Endothelial cell of umbilical vein (primary cell): ENCODE data around the gene GCNT1. TPM values are rescaled to one million over a fixed set of nuclear protein-coding genes. Genes with fewer than 3 reads are reported as not detected.

Experiments
- BruUV-seq: library from RNA; stranded (reverse); fragments of 400-500 nt; replicated peaks from 2 replicates; lab custom pipeline; 2021; lab: Mats Ljungman, UMichigan
- CTCF ChIA-PET: fragments of 300-600, 350-600 bp; sonication (Branson Sonifier 250); formaldehyde crosslinking; loops from one replicate; lab custom pipeline; 2021; ENCODE audit warnings: antibody characterized with exemption, inconsistent platforms; lab: Charles Lee
- POLR2A ChIA-PET: fragments of 300-600, 350-600 bp; sonication (Branson Sonifier 250); formaldehyde crosslinking; loops from one replicate; lab custom pipeline; 2021; ENCODE audit warnings: antibody characterized with exemption, inconsistent platforms; lab: Charles Lee
- DNase-seq: peaks from one replicate; pipeline ENCODE4 v3.0.0-alpha.2; 2011; ENCODE audit warnings: low read depth, low spot score
- FAIRE-seq: peaks from 2 replicates; lab custom pipeline; 2011; peaks lifted over from hg19 to GRCh38; lab: Jason Lieb, UNC
- H2AFZ ChIP-seq: 2 replicates; pipeline ENCODE4 v1.6.0; 2012; ENCODE audit warnings: low read depth, low read length, control low read depth, inconsistent platforms
- H3K27ac ChIP-seq: 2 replicates; pipeline ENCODE4 v1.5.1; 2011; ENCODE audit warnings: low read depth, mild to moderate bottlenecking, control low read depth, low read length, moderate library complexity; ENCODE audit not compliant: insufficient read depth
- H3K27me3 ChIP-seq, 2 experiments: 2 replicates each; pipeline versions ENCODE4 v1.6.0 to v1.6.1; 2011; ENCODE audit warnings: low read length in 2 of 2, mixed read lengths in 1 of 2; ENCODE audit not compliant: control insufficient read depth in 2 of 2, insufficient read depth in 2 of 2
- H3K36me3 ChIP-seq, 2 experiments: 2 replicates in 1 of 2; 3 replicates in 1 of 2; pipeline ENCODE4 v1.5.1; 2011; ENCODE audit warnings: low read length in 2 of 2, mild to moderate bottlenecking in 1 of 2, moderate library complexity in 1 of 2; ENCODE audit not compliant: control insufficient read depth in 2 of 2, insufficient read depth in 2 of 2; ENCODE audit errors: extremely low read depth in 1 of 2
- H3K4me1 ChIP-seq: 3 replicates; pipeline ENCODE4 v1.5.1; 2011; ENCODE audit warnings: mild to moderate bottlenecking, low read length; ENCODE audit not compliant: control insufficient read depth, insufficient read depth; ENCODE audit errors: extremely low read depth
- H3K4me2 ChIP-seq: 2 replicates; pipeline ENCODE4 v1.6.1; 2011; ENCODE audit warnings: low read length, control low read depth, mixed read lengths; ENCODE audit not compliant: insufficient read depth
- H3K4me3 ChIP-seq, 3 experiments: fragments of 200-600 bp in 1 of 3; sonication (generic), shearing (Covaris generic) in 1 of 3; replicated peaks in 1 of 3; 2 replicates each; pipeline ENCODE4 v1.5.1; 2011 to 2016; ENCODE audit warnings: control low read depth in 3 of 3, low read length in 3 of 3, mild to moderate bottlenecking in 2 of 3, inconsistent platforms in 1 of 3, low read depth in 1 of 3, moderate library complexity in 1 of 3; ENCODE audit not compliant: insufficient read depth in 1 of 3
- H3K79me2 ChIP-seq: 2 replicates; pipeline ENCODE4 v1.6.0; 2012; ENCODE audit warnings: low read length, inconsistent platforms; ENCODE audit not compliant: control insufficient read depth, insufficient read depth
- H3K9ac ChIP-seq: replicated peaks from 2 replicates; pipeline ENCODE3; 2011; ENCODE audit warnings: low read length, control low read depth; ENCODE audit not compliant: insufficient read depth; ENCODE audit errors: extremely low read depth
- H3K9me1 ChIP-seq: replicated peaks from 3 replicates; pipeline ENCODE4 v1.6.0; 2011; ENCODE audit warnings: mild to moderate bottlenecking, low read length; ENCODE audit not compliant: control insufficient read depth, insufficient read depth; ENCODE audit errors: extremely low read depth
- H3K9me3 ChIP-seq: replicated peaks from 2 replicates; pipeline ENCODE4 v1.5.1; 2012; ENCODE audit warnings: low read length, inconsistent platforms; ENCODE audit not compliant: control insufficient read depth, insufficient read depth
- H4K20me1 ChIP-seq: replicated peaks from 2 replicates; pipeline ENCODE3; 2011; ENCODE audit warnings: mild to moderate bottlenecking, low read length; ENCODE audit not compliant: control insufficient read depth, insufficient read depth; ENCODE audit errors: extremely low read depth
- CTCF ChIP-seq, 2 donors: IDR thresholded peaks; 1 replicate in 1 of 2; 2 replicates in 1 of 2; pipeline ENCODE4 v1.5.1; 2011; ENCODE audit warnings: low read length in 2 of 2, mild to moderate bottlenecking in 2 of 2, moderate library complexity in 2 of 2, control low read depth in 1 of 2, inconsistent platforms in 1 of 2, low read depth in 1 of 2; ENCODE audit not compliant: insufficient read depth in 1 of 2; ENCODE audit errors: extremely low read depth in 1 of 2
- EZH2 ChIP-seq: IDR thresholded peaks from 2 replicates; pipeline ENCODE4 v1.6.1; 2012; ENCODE audit warnings: borderline replicate concordance, low read depth, mild to moderate bottlenecking, moderate library complexity, low read length, inconsistent platforms; ENCODE audit not compliant: severe bottlenecking
- FOS ChIP-seq: IDR thresholded peaks from 2 replicates; pipeline ENCODE4 v1.6.1; 2011; ENCODE audit warnings: mild to moderate bottlenecking, low read length, moderate library complexity, borderline replicate concordance; ENCODE audit not compliant: insufficient read depth
- GATA2 ChIP-seq: IDR thresholded peaks from 2 replicates; pipeline ENCODE4 v1.7.0; 2011; ENCODE audit warnings: low read depth, mild to moderate bottlenecking, moderate library complexity, mixed read lengths, low read length; ENCODE audit not compliant: insufficient read length, insufficient read depth
- JUN ChIP-seq: IDR thresholded peaks from 2 replicates; pipeline ENCODE4 v1.6.1; 2011; ENCODE audit warnings: borderline replicate concordance, low read depth; ENCODE audit not compliant: insufficient read length, insufficient read depth
- MAX ChIP-seq: IDR thresholded peaks from 2 replicates; pipeline ENCODE4 v1.6.1; 2011; ENCODE audit not compliant: insufficient read depth, insufficient read length
- MYC ChIP-seq: IDR thresholded peaks from one replicate; pipeline ENCODE4 v1.6.1; 2011; ENCODE audit warnings: mild to moderate bottlenecking, low read depth, low read length
- POLR2A ChIP-seq: IDR thresholded peaks from 2 replicates; pipeline ENCODE4 v1.6.1; 2012; ENCODE audit warnings: low read depth, mild to moderate bottlenecking, control low read depth, low read length
- POLR2AphosphoS5 ChIP-seq: IDR thresholded peaks from 2 replicates; pipeline ENCODE4 v1.6.1; 2012; ENCODE audit warnings: low read depth, mild to moderate bottlenecking, control low read depth, low read length, moderate library complexity; ENCODE audit not compliant: insufficient read depth
- dilution Hi-C: fragments of 300-500 bp; cut with MboI; formaldehyde crosslinking; loops from one replicate; pipeline ENCODE4 v1.15.0; 2019; ENCODE audit warnings: low sequenced_read_pairs; ENCODE audit not compliant: extremely low pct_ligation_motif_present
- intact Hi-C: fragments of 100-400 bp; cut with micrococcal nuclease; formaldehyde crosslinking; loops from one replicate; pipeline ENCODE4 v1.10.0; 2022
- polyA plus RNA-seq, 4 experiments: library from polyadenylated mRNA; depleted of rRNA in 3 of 4; stranded (reverse) in 3 of 4; unstranded in 1 of 4; fragments of >200 nt; gene quantifications; 2 replicates each; pipeline versions ENCODE4 v1.2.1 to v1.2.3, GENCODE V29; 2011 to 2012; ENCODE audit warnings: missing spikeins in 1 of 4
- total RNA-seq: library from RNA; stranded (reverse); gene quantifications from 2 replicates; pipeline ENCODE4 v1.2.3, GENCODE V29; 2021

Gene GCNT1
- total and polyA plus RNA-seq, 2 donors (not counting 3 experiments of a cell fraction or from before 2014, with no cell fraction given) = 18.1 to 30.9 TPM

- intact Hi-C loops = no loop called here
- no peak for TF ChIP-seq POLR2A
- no peak for TF ChIP-seq POLR2AphosphoS5
- no peak for TF ChIP-seq MAX
- TF ChIP-seq GATA2 = no peak
- no peak for TF ChIP-seq FOS
- TF ChIP-seq EZH2 = no peak
- TF ChIP-seq MYC = no peak
- TF ChIP-seq CTCF (IDR thresholded peaks at IDR 0.05; ENCODE audit: extremely low read depth in 1 of 2, insufficient read depth in 1 of 2, low read depth in 1 of 2, low read length in 2 of 2) = no peak
- no peak for TF ChIP-seq JUN
- ChIA-PET CTCF (no interaction called here), POLR2A (no interaction called here)
- Histone ChIP-seq H3K27me3 (no peaks in the 10 kb centered on the region), H3K4me1 (no peaks in the 10 kb centered on the region), H3K4me2 (no peak overlapping the region), H3K36me3 (no peaks in the 10 kb centered on the region), H3K9me1 (no peaks in the 10 kb centered on the region), H4K20me1 (no peaks in the 10 kb centered on the region), H3K27ac (no peak overlapping the region), H3K4me3 (no peak overlapping the region), H3K9me3 (no peaks in the 10 kb centered on the region), H3K9ac (no peak overlapping the region), H3K79me2 (no peaks in the 10 kb centered on the region), H2AFZ (no peak overlapping the region)
- BruUV-seq = no TSS peak
- DNase-seq = no peak
- dilution Hi-C loops = no loop called here
- no peak for FAIRE-seq
These were observed 94.7 kb downstream of the GCNT1 start for GRCh38 chr9:76553680-76554079.

Other genes starting within 250 kb of the GCNT1 start
- gene RFK, start 64.8 kb upstream of the GCNT1 start, total RNA-seq = 32.9 and 39.7 TPM in 2 replicates
- gene RFK, start 64.8 kb upstream of the GCNT1 start, polyA plus RNA-seq = 16.2 and 18.1 TPM in 2 replicates